H9 (cell line): ENCODE data around the gene AP3S2. TPM values are rescaled to one million over a fixed set of nuclear protein-coding genes. Genes with fewer than 3 reads are reported as not detected.

Experiments used
- DNase-seq: peaks from one replicate; pipeline ENCODE4 v3.0.0-alpha.2; 2017
- H2AFZ ChIP-seq: one replicate; pipeline ENCODE4 v1.6.1; 2013; ENCODE audit warnings: mild to moderate bottlenecking, low read length, control low read depth, moderate library complexity
- H2AK5ac ChIP-seq: 2 replicates; pipeline ENCODE4 v1.6.1; 2013; ENCODE audit warnings: low read length, control low read depth, mixed read lengths; ENCODE audit not compliant: insufficient read length
- H2BK120ac ChIP-seq: one replicate; pipeline ENCODE4 v1.6.1; 2013; ENCODE audit warnings: low read depth, mild to moderate bottlenecking, low read length, control low read depth, inconsistent platforms; ENCODE audit not compliant: poor library complexity, severe bottlenecking
- H2BK12ac ChIP-seq: 2 replicates; pipeline ENCODE4 v1.6.1; 2013; ENCODE audit warnings: low read length, control low read depth, mixed read lengths, low read depth; ENCODE audit not compliant: insufficient read length
- H2BK15ac ChIP-seq: 2 replicates; pipeline ENCODE4 v1.6.1; 2013; ENCODE audit warnings: low read depth, low read length, control low read depth
- H2BK20ac ChIP-seq: one replicate; pipeline ENCODE4 v1.6.1; 2013; ENCODE audit warnings: low read depth, mild to moderate bottlenecking, low read length, control low read depth, inconsistent platforms; ENCODE audit not compliant: poor library complexity, severe bottlenecking
- H2BK5ac ChIP-seq: 2 replicates; pipeline ENCODE4 v1.6.1; 2013; ENCODE audit warnings: low read length, control low read depth, mixed read lengths; ENCODE audit not compliant: insufficient read length
- H3K14ac ChIP-seq: 2 replicates; pipeline ENCODE4 v1.6.1; 2013; ENCODE audit warnings: low read length, control low read depth; ENCODE audit not compliant: insufficient read depth
- H3K18ac ChIP-seq: 2 replicates; pipeline ENCODE4 v1.6.1; 2013; ENCODE audit warnings: low read depth, mild to moderate bottlenecking, mixed read lengths, low read length, control low read depth; ENCODE audit not compliant: insufficient read length
- H3K23ac ChIP-seq: 2 replicates; pipeline ENCODE4 v1.6.1; 2013; ENCODE audit warnings: low read length, control low read depth, mixed read lengths, low read depth; ENCODE audit not compliant: insufficient read length
- H3K23me2 ChIP-seq: 2 replicates; pipeline ENCODE4 v1.6.1; 2013; ENCODE audit warnings: low read depth, mild to moderate bottlenecking, mixed read lengths, low read length, control low read depth; ENCODE audit not compliant: insufficient read length, poor library complexity, severe bottlenecking
- H3K27ac ChIP-seq: 2 replicates; pipeline ENCODE4 v1.5.1; 2013; ENCODE audit warnings: low read length, control low read depth, mixed read lengths, low read depth; ENCODE audit not compliant: insufficient read length
- H3K27me3 ChIP-seq: 2 replicates; pipeline ENCODE4 v1.6.1; 2013; ENCODE audit warnings: low read length, control low read depth, inconsistent platforms; ENCODE audit not compliant: insufficient read depth
- H3K4ac ChIP-seq: 2 replicates; pipeline ENCODE4 v1.6.1; 2013; ENCODE audit warnings: low read depth, mild to moderate bottlenecking, control low read depth, inconsistent platforms, low read length, moderate library complexity
- H3K4me1 ChIP-seq: 2 replicates; pipeline ENCODE4 v1.6.1; 2013; ENCODE audit warnings: low read length, control low read depth, inconsistent platforms; ENCODE audit not compliant: insufficient read depth
- H3K4me2 ChIP-seq: 2 replicates; pipeline ENCODE4 v1.6.1; 2013; ENCODE audit warnings: low read length, control low read depth, mixed read lengths; ENCODE audit not compliant: insufficient read length, insufficient read depth
- H3K56ac ChIP-seq: 2 replicates; pipeline ENCODE4 v1.6.1; 2013; ENCODE audit warnings: low read depth, mild to moderate bottlenecking, mixed read lengths, low read length, control low read depth; ENCODE audit not compliant: insufficient read length
- H3K79me1 ChIP-seq: 2 replicates; pipeline ENCODE4 v1.6.1; 2013; ENCODE audit warnings: low read depth, mild to moderate bottlenecking, moderate library complexity, low read length, control low read depth, inconsistent platforms; ENCODE audit not compliant: insufficient read depth, poor library complexity, severe bottlenecking
- H3K79me2 ChIP-seq: 2 replicates; pipeline ENCODE4 v1.6.1; 2013; ENCODE audit warnings: low read length, control low read depth, inconsistent platforms; ENCODE audit not compliant: insufficient read depth
- H3K9ac ChIP-seq: 2 replicates; pipeline ENCODE4 v1.6.1; 2013; ENCODE audit warnings: low read length, control low read depth, mixed read lengths; ENCODE audit not compliant: insufficient read length; ENCODE audit errors: extremely low read depth
- H3K9me3 ChIP-seq: one replicate; pipeline ENCODE4 v1.6.1; 2013; ENCODE audit warnings: low read depth, low read length, inconsistent platforms; ENCODE audit not compliant: control insufficient read depth
- H3T11ph ChIP-seq: one replicate; pipeline ENCODE4 v1.6.1; 2013; ENCODE audit warnings: mild to moderate bottlenecking, low read length, control low read depth, inconsistent platforms
- H4K20me1 ChIP-seq: one replicate; pipeline ENCODE4 v1.6.1; 2013; ENCODE audit not compliant: control insufficient read depth, insufficient read length, insufficient read depth
- H4K5ac ChIP-seq: 2 replicates; pipeline ENCODE4 v1.6.1; 2013; ENCODE audit warnings: low read depth, mild to moderate bottlenecking, mixed read lengths, low read length, control low read depth; ENCODE audit not compliant: insufficient read length
- H4K8ac ChIP-seq: replicated peaks from 2 replicates; pipeline ENCODE4 v1.6.1; 2013; ENCODE audit warnings: low read length, control low read depth, mixed read lengths, low read depth; ENCODE audit not compliant: insufficient read length
- H4K91ac ChIP-seq: 2 replicates; pipeline ENCODE4 v1.6.1; 2013; ENCODE audit warnings: low read depth, mild to moderate bottlenecking, moderate library complexity, mixed read lengths, low read length, control low read depth; ENCODE audit not compliant: insufficient read length
- H3K27ac Mint-ChIP-seq, 3 experiments: 2 replicates in 2 of 3; 3 replicates in 1 of 3; pipeline ENCODE4 v1.8.0; 2020 to 2021; ENCODE audit warnings: mixed read lengths in 3 of 3, mild to moderate bottlenecking in 1 of 3, moderate library complexity in 1 of 3
- H3K27me3 Mint-ChIP-seq: 2 replicates; pipeline ENCODE4 v1.8.0; 2021; ENCODE audit warnings: low read depth, mild to moderate bottlenecking, moderate library complexity, mixed read lengths
- H3K36me3 Mint-ChIP-seq, 3 experiments: 2 replicates in 2 of 3; 3 replicates in 1 of 3; pipeline ENCODE4 v1.8.0; 2020 to 2021; ENCODE audit warnings: low read depth in 3 of 3, mixed read lengths in 3 of 3; ENCODE audit not compliant: insufficient read depth in 1 of 3
- H3K4me1 Mint-ChIP-seq, 2 experiments: 2 replicates each; pipeline ENCODE4 v1.8.0; 2020; ENCODE audit warnings: mixed read lengths in 2 of 2
- H3K4me3 Mint-ChIP-seq, 2 experiments: 2 replicates in 1 of 2; 3 replicates in 1 of 2; pipeline ENCODE4 v1.8.0; 2020 to 2021; ENCODE audit warnings: mild to moderate bottlenecking in 2 of 2, mixed read lengths in 2 of 2, moderate library complexity in 1 of 2
- H3K9me3 Mint-ChIP-seq, 2 experiments: 2 replicates in 1 of 2; 3 replicates in 1 of 2; pipeline ENCODE4 v1.8.0; 2020; ENCODE audit warnings: mild to moderate bottlenecking in 2 of 2, mixed read lengths in 2 of 2, moderate library complexity in 1 of 2
- CTCF ChIP-seq: fragments of 200-600 bp; sonication (generic); conservative IDR thresholded peaks from 3 replicates; pipeline ENCODE4 v1.8.0; 2021; ENCODE audit warnings: antibody characterized with exemption, mild to moderate bottlenecking
- WGBS: extraction: QIAGEN DNeasy Blood & Tissue Kit; methylation state at CpG from one replicate; pipeline ENCODE4 v1.1.7; 2013; ENCODE audit warnings: missing lambda C conversion rate, low lambda C conversion rate, mixed read lengths; ENCODE audit not compliant: insufficient read length; ENCODE audit errors: extremely low coverage; 5-methylcytosine and 5-hydroxymethylcytosine counted together
- total RNA-seq: library from RNA; stranded (reverse); gene quantifications from 2 replicates; pipeline ENCODE4 v1.2.1, GENCODE V29; 2021

AP3S2 gene
- total RNA-seq, 1 experiment from 2014 or later: 33.9 TPM

- Histone ChIP-seq H3K9ac (no peak overlapping the region), H3K23me2 (peaks cover 7% of the 10 kb centered on the region), H2AK5ac (no peak overlapping the region), H2BK20ac (no peak overlapping the region), H3K18ac (no peak overlapping the region), H4K91ac (no peak overlapping the region), H3K23ac (no peak overlapping the region), H3K4me2 (no peak overlapping the region), H2BK12ac (no peak overlapping the region), H4K8ac (no peak overlapping the region), H3K27me3 (no peaks in the 10 kb centered on the region), H3K4ac (no peak overlapping the region), H3K4me1 (no peaks in the 10 kb centered on the region), H3K14ac (no peak overlapping the region), H3K27ac (no peak overlapping the region), H4K5ac (no peak overlapping the region), H3T11ph (no peak overlapping the region), H4K20me1 (no peaks in the 10 kb centered on the region), H3K9me3 (no peaks in the 10 kb centered on the region), H2AFZ (no peak overlapping the region), H3K79me1 (no peaks in the 10 kb centered on the region), H2BK5ac (no peak overlapping the region), H3K56ac (no peak overlapping the region), H3K79me2 (no peaks in the 10 kb centered on the region), H2BK15ac (no peak overlapping the region), H2BK120ac (no peak overlapping the region)
- Mint-ChIP-seq H3K4me3 (0 out of 5 replicates have a peak overlapping the region, but pooled peaks of 1 of the 2 experiments have one; percentile 35), H3K4me1 (peaks cover 6% of the 10 kb centered on the region in 2 experiments), H3K27me3 (no peaks in the 10 kb centered on the region), H3K27ac (peak overlapping the region in 1 of 3 experiments; percentile 37; a peak in 2 of 7 replicates), H3K9me3 (no peaks in the 10 kb centered on the region), H3K36me3 (peaks cover 0 to 5% (median 0%) of the 10 kb centered on the region in 3 experiments; a peak in 2 of 7 replicates)
- TF ChIP-seq CTCF: peak; percentile 83
- DNase-seq: peak; percentile 83
- WGBS: no CpG with 5 or more reads among the region's 7 CpGs
Observed at GRCh38 chr15:89898614-89899294, 5.0 kb upstream of the AP3S2 start.
